SK-N-SH (cell line): Measurements from ENCODE around the gene MYEOV. TPM values are rescaled to one million over a fixed set of nuclear protein-coding genes. Genes with fewer than 3 reads are reported as not detected.

Source experiments
- CTCF ChIA-PET: fragments of 300-600, 350-600 bp; formaldehyde crosslinking; extraction: SDS; loops from one replicate; lab custom pipeline; 2021; lab: Yijun Ruan, JAX
- POLR2A ChIA-PET: fragments of 350-600 bp; sonication (Branson Sonifier 250); formaldehyde crosslinking; extraction: SDS; loops from one replicate; lab custom pipeline; 2020; ENCODE audit warnings: antibody characterized with exemption, inconsistent platforms; lab: Yijun Ruan, JAX
- DNase-seq: peaks from one replicate; pipeline ENCODE4 v3.0.0; 2012
- H2AFZ ChIP-seq: fragments of 200-600 bp; sonication (generic); 2 replicates; pipeline ENCODE4 v1.8.1; 2016; ENCODE audit warnings: antibody characterized with exemption, mild to moderate bottlenecking, low read depth
- H3F3A ChIP-seq: fragments of 200-600 bp; sonication (generic); replicated peaks from 2 replicates; pipeline ENCODE3; 2016; ENCODE audit warnings: antibody characterized with exemption, mild to moderate bottlenecking; ENCODE audit not compliant: insufficient read depth
- H3K27ac ChIP-seq, 2 experiments: fragments of 200-500 bp in 1 of 2; fragments of 200-600 bp in 1 of 2; sonication (Bioruptor generic) in 1 of 2; sonication (generic), shearing (Covaris generic) in 1 of 2; 2 replicates each; pipeline versions ENCODE4 v1.5.1 to v1.6.1; 2014 to 2016; ENCODE audit warnings: low read depth in 2 of 2, inconsistent platforms in 1 of 2, low read length in 1 of 2, mild to moderate bottlenecking in 1 of 2, mixed read lengths in 1 of 2
- H3K27me3 ChIP-seq: fragments of 200-600 bp; sonication (generic), shearing (Covaris generic); 2 replicates; pipeline ENCODE4 v1.6.1; 2016; ENCODE audit warnings: mixed run types; ENCODE audit not compliant: insufficient read depth
- H3K36me3 ChIP-seq, 2 experiments: fragments of 200-500 bp in 1 of 2; fragments of 200-600 bp in 1 of 2; sonication (Bioruptor generic) in 1 of 2; sonication (generic) in 1 of 2; replicated peaks in 1 of 2; 2 replicates each; pipeline versions ENCODE3 to v1.5.1; 2014 to 2016; ENCODE audit warnings: low read length in 1 of 2, mild to moderate bottlenecking in 1 of 2; ENCODE audit not compliant: insufficient read depth in 2 of 2, control insufficient read depth in 1 of 2
- H3K4me1 ChIP-seq, 2 experiments: fragments of 200-500 bp in 1 of 2; fragments of 200-600 bp in 1 of 2; sonication (Bioruptor generic) in 1 of 2; sonication (generic), shearing (Covaris generic) in 1 of 2; 2 replicates each; pipeline versions ENCODE4 v1.5.1 to v1.6.1; 2014 to 2016; ENCODE audit warnings: low read depth in 1 of 2, low read length in 1 of 2, mixed run types in 1 of 2; ENCODE audit not compliant: insufficient read depth in 2 of 2, control insufficient read depth in 1 of 2
- H3K4me2 ChIP-seq: fragments of 200-600 bp; sonication (generic), shearing (Covaris generic); 2 replicates; pipeline ENCODE4 v1.6.1; 2017; ENCODE audit warnings: mixed run types
- H3K4me3 ChIP-seq, 2 experiments: fragments of 200-500 bp in 1 of 2; fragments of 200-600 bp in 1 of 2; sonication (Bioruptor generic) in 1 of 2; sonication (generic), shearing (Covaris generic) in 1 of 2; 2 replicates each; pipeline versions ENCODE4 v1.5.1 to v1.8.1; 2014 to 2016; ENCODE audit warnings: low read depth in 2 of 2, inconsistent platforms in 1 of 2, low read length in 1 of 2, mild to moderate bottlenecking in 1 of 2, mixed read lengths in 1 of 2, moderate library complexity in 1 of 2
- H3K79me2 ChIP-seq: fragments of 200-600 bp; sonication (generic); 2 replicates; pipeline ENCODE4 v1.8.1; 2017; ENCODE audit warnings: mild to moderate bottlenecking; ENCODE audit not compliant: insufficient read depth
- H3K9ac ChIP-seq: fragments of 200-600 bp; sonication (generic); 2 replicates; pipeline ENCODE4 v1.6.1; 2017; ENCODE audit warnings: mixed run types
- H3K9me2 ChIP-seq: fragments of 200-600 bp; sonication (generic); 2 replicates; pipeline ENCODE4 v1.6.1; 2017; ENCODE audit warnings: mixed run types
- H3K9me3 ChIP-seq: fragments of 200-600 bp; sonication (generic); 2 replicates; pipeline ENCODE4 v1.6.1; 2017; ENCODE audit warnings: mixed run types, mild to moderate bottlenecking, moderate library complexity
- H4K20me1 ChIP-seq: fragments of 200-600 bp; sonication (generic); 2 replicates; pipeline ENCODE4 v1.6.1; 2017; ENCODE audit warnings: mild to moderate bottlenecking, mixed run types; ENCODE audit not compliant: insufficient read depth
- ELF1 ChIP-seq: IDR thresholded peaks from 2 replicates; pipeline ENCODE4 v1.4.0; 2012
- FOSL2 ChIP-seq: IDR thresholded peaks from 2 replicates; pipeline ENCODE4 v1.4.0; 2012; ENCODE audit warnings: low read depth, mild to moderate bottlenecking, moderate library complexity, borderline replicate concordance
- RCOR1 ChIP-seq: fragments of 150-350 bp; IDR thresholded peaks from 2 replicates; pipeline ENCODE4 v1.6.1; 2017; ENCODE audit warnings: antibody characterized with exemption, low read length
- SIN3A ChIP-seq: IDR thresholded peaks from 2 replicates; pipeline ENCODE4 v1.6.1; 2012; ENCODE audit warnings: low read depth, mild to moderate bottlenecking, low read length, moderate library complexity, borderline replicate concordance
- TCF12 ChIP-seq: IDR thresholded peaks from 2 replicates; pipeline ENCODE4 v1.4.0; 2012
- WGBS: methylation state at CpG from one replicate; pipeline ENCODE4 v1.1.6; 2017; ENCODE audit warnings: low lambda C conversion rate; 5-methylcytosine and 5-hydroxymethylcytosine counted together
- polyA plus RNA-seq, 3 experiments: library from polyadenylated mRNA; depleted of rRNA; stranded (reverse); fragments of >200 nt; gene quantifications; 2 replicates each; pipeline ENCODE4 v1.2.3, GENCODE V29; 2012
- TF ChIP-seq, protein P1 (sequence below): fragments of 150-350 bp; IDR thresholded peaks from 2 replicates; pipeline ENCODE4 v1.6.1; 2017; ENCODE audit warnings: antibody characterized with exemption, low read length, low read depth, borderline replicate concordance

MYEOV gene
- polyA plus RNA-seq, 1 of the 3 experiments (the other 2 are of a cell fraction), result 3.0 TPM

DNA sequence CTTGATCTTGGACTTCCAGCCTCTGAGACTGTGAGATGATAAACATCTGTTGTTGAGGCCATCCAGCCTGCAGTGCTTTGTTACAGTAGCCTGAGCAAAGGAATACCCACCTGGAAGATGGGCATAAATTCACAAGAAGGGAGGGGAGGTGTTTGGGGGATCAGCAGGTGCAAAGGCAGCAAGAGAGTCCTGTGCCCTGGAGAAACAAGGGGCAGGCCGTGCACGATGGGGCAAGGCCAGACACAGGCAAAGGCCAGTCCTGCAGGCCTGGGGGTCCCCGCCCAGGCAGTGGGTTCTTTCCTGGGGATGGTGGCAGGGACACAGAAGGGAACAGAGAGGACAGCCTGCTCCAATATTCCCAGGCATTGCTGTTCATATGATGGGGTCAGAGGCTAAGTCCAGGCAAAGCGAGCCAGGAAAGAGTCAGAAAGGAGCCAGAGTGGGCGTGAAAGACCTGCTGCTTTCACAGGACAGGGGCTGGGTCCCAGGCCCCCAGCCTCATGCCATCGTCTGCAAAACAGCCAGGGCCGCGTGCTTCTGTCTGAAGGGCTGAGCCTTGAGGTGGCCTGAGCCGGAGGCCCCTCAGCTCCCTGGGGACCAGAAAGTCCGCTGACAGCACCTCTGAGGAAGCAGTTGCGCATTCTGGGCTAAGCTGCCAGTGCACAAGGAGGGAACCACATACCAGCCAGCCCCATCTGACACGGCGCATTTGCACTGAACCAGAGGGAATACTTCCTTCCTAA, 48.8 kb downstream of the MYEOV start:
- DNase-seq, result no peak
- no peak for TF ChIP-seq FOSL2
- Histone ChIP-seq H3K9ac (no peak overlapping the region), H3K27ac (no peak overlapping the region), H3K4me1 (no peaks in the 10 kb centered on the region; a peak in 1 of 4 replicates), H3K4me3 (no peak overlapping the region), H3K4me2 (no peak overlapping the region), H3K9me2 (no peaks in the 10 kb centered on the region), H3K79me2 (no peaks in the 10 kb centered on the region), H3K36me3 (peaks cover 0 to 7% of the 10 kb centered on the region in 2 experiments), H4K20me1 (no peaks in the 10 kb centered on the region), H2AFZ (no peak overlapping the region), H3K27me3 (no peaks in the 10 kb centered on the region), H3K9me3 (no peaks in the 10 kb centered on the region), H3F3A (no peaks in the 10 kb centered on the region)
- POLR2A ChIA-PET, result no interaction called here
- 93% methylated on average over 13 of the region's 13 CpGs for WGBS
- CTCF ChIA-PET, result no interaction called here

- no peak overlapping the region for H3K4me2 ChIP-seq
- ChIA-PET CTCF (no interaction called here), POLR2A (no interaction called here)
- H3K4me1 ChIP-seq, result no peaks in the 10 kb centered on the region
- H4K20me1 ChIP-seq, result no peaks in the 10 kb centered on the region
- no peak overlapping the region for H3K4me3 ChIP-seq
- peaks cover 0 to 9% of the 10 kb centered on the region in 2 experiments for H3K36me3 ChIP-seq
- H3F3A ChIP-seq, result no peaks in the 10 kb centered on the region
- no peaks in the 10 kb centered on the region for H3K9me2 ChIP-seq
- no peaks in the 10 kb centered on the region; the same call in 1 of the 2 replicates for H3K9me3 ChIP-seq
- WGBS, result 97% methylated on average over 12 of the region's 13 CpGs
- TF ChIP-seq SIN3A (no peak), TCF12 (no peak)
- TF ChIP-seq, protein P1, sequence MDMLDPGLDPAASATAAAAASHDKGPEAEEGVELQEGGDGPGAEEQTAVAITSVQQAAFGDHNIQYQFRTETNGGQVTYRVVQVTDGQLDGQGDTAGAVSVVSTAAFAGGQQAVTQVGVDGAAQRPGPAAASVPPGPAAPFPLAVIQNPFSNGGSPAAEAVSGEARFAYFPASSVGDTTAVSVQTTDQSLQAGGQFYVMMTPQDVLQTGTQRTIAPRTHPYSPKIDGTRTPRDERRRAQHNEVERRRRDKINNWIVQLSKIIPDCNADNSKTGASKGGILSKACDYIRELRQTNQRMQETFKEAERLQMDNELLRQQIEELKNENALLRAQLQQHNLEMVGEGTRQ, result no peak
- H2AFZ ChIP-seq, result no peak overlapping the region
- no peaks in the 10 kb centered on the region for H3K79me2 ChIP-seq
- H3K27me3 ChIP-seq, result no peaks in the 10 kb centered on the region
- no peak overlapping the region for H3K9ac ChIP-seq
- no peak for DNase-seq
- H3K27ac ChIP-seq, result no peak overlapping the region
Observed at GRCh38 chr11:69343401-69344321, 49.7 kb downstream of the MYEOV start.

DNA sequence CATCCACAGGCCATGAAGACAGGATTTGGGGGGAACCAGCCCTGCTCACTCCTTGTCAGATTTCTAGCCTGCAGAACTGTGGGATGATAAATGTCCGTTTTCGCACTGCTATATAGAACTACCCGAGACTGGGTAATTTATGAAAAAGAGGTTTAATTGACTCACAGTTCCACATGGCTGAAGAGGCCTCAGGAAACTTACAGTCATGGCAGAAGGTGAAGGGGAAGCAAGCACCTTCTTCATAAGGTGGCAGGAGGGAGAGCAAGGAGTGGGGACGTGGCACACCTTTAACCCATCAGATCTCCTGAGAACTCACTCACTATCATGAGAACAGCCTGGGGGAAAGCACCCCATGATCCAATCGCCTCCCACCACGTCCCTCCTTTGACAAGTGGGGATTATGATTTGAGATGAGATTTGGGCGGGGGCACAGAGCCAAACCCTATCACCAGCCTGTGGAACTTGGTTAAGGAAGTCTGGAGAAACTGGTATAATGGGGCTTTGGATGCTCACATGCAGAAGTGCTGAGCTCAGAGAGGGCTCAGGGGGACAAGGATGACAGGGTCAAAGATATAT, 50.7 kb downstream of the MYEOV start:
- H3K4me2 ChIP-seq, result no peak overlapping the region
- no peaks in the 10 kb centered on the region for H3K9me2 ChIP-seq
- no peak overlapping the region for H3K27ac ChIP-seq
- no peak for DNase-seq
- no peak overlapping the region for H3K9ac ChIP-seq
- H3K36me3 ChIP-seq, result peaks cover 0 to 9% of the 10 kb centered on the region in 2 experiments
- no peaks in the 10 kb centered on the region; the same call in 1 of the 2 replicates for H3K9me3 ChIP-seq
- TF ChIP-seq RCOR1 (no peak), ELF1 (no peak)
- H3K79me2 ChIP-seq, result no peaks in the 10 kb centered on the region
- no peaks in the 10 kb centered on the region; a peak in 1 of 4 replicates for H3K4me1 ChIP-seq
- H4K20me1 ChIP-seq, result no peaks in the 10 kb centered on the region
- POLR2A ChIA-PET, result no interaction called here
- H3K4me3 ChIP-seq, result no peak overlapping the region
- H2AFZ ChIP-seq, result no peak overlapping the region
- WGBS, result 88% methylated on average over 7 of the region's 7 CpGs
- H3F3A ChIP-seq, result no peaks in the 10 kb centered on the region
- H3K27me3 ChIP-seq, result no peaks in the 10 kb centered on the region
- CTCF ChIA-PET, result no interaction called here

Other genes starting within 250 kb of the MYEOV start
- gene TPCN2, start 245.2 kb upstream of the MYEOV start, polyA plus RNA-seq (2012; rRNA removed), result 7.6 and 8.7 TPM in 2 replicates
- gene SMIM38, start 138.2 kb upstream of the MYEOV start, polyA plus RNA-seq (2012; rRNA removed), result 0.13 and 0.16 TPM in 2 replicates
- gene LINC01488, start 187.5 kb downstream of the MYEOV start, polyA plus RNA-seq (2012; rRNA removed), result not detected in 2 replicates